DOHH2 (cell line): ENCODE measurements around the gene RBM33.

Experiments used
- EZH2phosphoT487 ChIP-seq: fragments of 200-600 bp; sonication (generic); IDR thresholded peaks from 2 replicates; pipeline ENCODE4 v1.6.1; 2017; ENCODE audit warnings: borderline replicate concordance, mild to moderate bottlenecking, antibody characterized with exemption, low read length, moderate library complexity, mixed read lengths
- TF ChIP-seq, protein P1 (sequence below): fragments of 200-600 bp; sonication (generic); IDR thresholded peaks from one replicate; pipeline ENCODE4 v1.5.1; 2014; ENCODE audit warnings: antibody characterized with exemption, mild to moderate bottlenecking, low read depth, low read length; ENCODE audit not compliant: poor library complexity, severe bottlenecking

DNA sequence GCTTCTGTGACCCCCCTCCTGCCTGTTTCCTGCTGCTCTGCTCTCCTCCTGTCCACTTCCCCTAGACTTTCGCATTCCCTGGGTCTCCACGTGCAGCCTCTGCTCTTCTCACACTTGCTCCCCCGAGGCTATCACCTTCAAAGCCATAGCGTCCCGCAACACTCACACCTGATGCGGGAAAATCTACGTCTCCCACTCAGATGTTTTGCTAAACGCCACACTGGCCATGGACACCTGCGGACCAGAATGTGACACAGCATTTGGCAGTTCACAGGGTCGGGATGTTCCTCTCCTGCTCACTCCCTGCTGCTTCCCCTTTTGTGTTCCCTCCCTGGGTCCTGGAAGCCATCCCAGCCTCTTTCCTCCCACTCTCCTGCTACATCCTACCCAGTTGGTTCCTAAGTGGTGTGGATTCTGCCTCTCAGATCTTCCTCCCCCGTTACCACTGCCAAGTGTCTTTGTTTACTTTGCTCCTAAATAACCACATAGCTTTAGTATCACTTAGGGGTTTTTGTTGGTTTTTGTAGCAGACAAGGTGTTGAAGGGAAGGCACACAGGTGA, 33.7 kb upstream of the RBM33 start:
- TF ChIP-seq, protein P1, sequence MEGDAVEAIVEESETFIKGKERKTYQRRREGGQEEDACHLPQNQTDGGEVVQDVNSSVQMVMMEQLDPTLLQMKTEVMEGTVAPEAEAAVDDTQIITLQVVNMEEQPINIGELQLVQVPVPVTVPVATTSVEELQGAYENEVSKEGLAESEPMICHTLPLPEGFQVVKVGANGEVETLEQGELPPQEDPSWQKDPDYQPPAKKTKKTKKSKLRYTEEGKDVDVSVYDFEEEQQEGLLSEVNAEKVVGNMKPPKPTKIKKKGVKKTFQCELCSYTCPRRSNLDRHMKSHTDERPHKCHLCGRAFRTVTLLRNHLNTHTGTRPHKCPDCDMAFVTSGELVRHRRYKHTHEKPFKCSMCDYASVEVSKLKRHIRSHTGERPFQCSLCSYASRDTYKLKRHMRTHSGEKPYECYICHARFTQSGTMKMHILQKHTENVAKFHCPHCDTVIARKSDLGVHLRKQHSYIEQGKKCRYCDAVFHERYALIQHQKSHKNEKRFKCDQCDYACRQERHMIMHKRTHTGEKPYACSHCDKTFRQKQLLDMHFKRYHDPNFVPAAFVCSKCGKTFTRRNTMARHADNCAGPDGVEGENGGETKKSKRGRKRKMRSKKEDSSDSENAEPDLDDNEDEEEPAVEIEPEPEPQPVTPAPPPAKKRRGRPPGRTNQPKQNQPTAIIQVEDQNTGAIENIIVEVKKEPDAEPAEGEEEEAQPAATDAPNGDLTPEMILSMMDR, result no peak
- no peak for TF ChIP-seq EZH2phosphoT487
